ENCODE data around the gene ZFP82.

- TF ChIP-seq CTCF (IDR thresholded peaks at IDR 0.05) (no peak), POLR2A (IDR thresholded peaks at IDR 0.05) (no peak)
These were observed 13.9 kb downstream of the ZFP82 start for GRCh38 chr19:36404498-36404897.
